A549 (cell line): ENCODE results near the gene FRMD8. TPM values are rescaled to one million over a fixed set of nuclear protein-coding genes. Genes with fewer than 3 reads are reported as not detected.

Source experiments
- ATAC-seq, 2 experiments: fragments of 200-7000 bp in 1 of 2; fragments of >200 bp in 1 of 2; cut with Nextera tagmentation in 1 of 2; cut with Tn5 transposase in 1 of 2; 3 replicates each; pipeline versions ENCODE4 v1.8.0 to v1.9.1; 2018 to 2020; ENCODE audit warnings: mild to moderate bottlenecking in 1 of 2, moderate library complexity in 1 of 2
- CTCF ChIA-PET: fragments of 300-600 bp; sonication (Branson Sonifier 250); formaldehyde crosslinking; extraction: SDS; loops from one replicate; lab custom pipeline; 2021; ENCODE audit warnings: antibody characterized with exemption, inconsistent platforms; lab: Yijun Ruan, JAX
- POLR2A ChIA-PET: fragments of 350-600 bp; formaldehyde crosslinking; extraction: SDS; loops from one replicate; lab custom pipeline; 2021; ENCODE audit warnings: antibody characterized with exemption, inconsistent platforms; lab: Yijun Ruan, JAX
- DNase-seq, 2 experiments: peaks; one replicate each; pipeline versions ENCODE4 v3.0.0 to v3.0.0-alpha.2; 2011 to 2016; ENCODE audit warnings: low read depth in 1 of 2, low spot score in 1 of 2
- FAIRE-seq: peaks from 2 replicates; lab custom pipeline; 2011; peaks lifted over from hg19 to GRCh38; lab: Jason Lieb, UNC
- H3K27ac ChIP-seq, 2 experiments: fragments of >200 bp; sonication (Bioruptor Twin); formaldehyde crosslinking; 3 replicates each; pipeline ENCODE4 v1.5.1; 2016 to 2017
- H3K4me1 ChIP-seq: fragments of >200 bp; sonication (Bioruptor Twin); formaldehyde crosslinking; 3 replicates; pipeline ENCODE4 v1.6.1; 2016
- H3K4me2 ChIP-seq: fragments of >200 bp; sonication (Bioruptor Twin); formaldehyde crosslinking; 3 replicates; pipeline ENCODE4 v1.6.1; 2016
- H3K4me3 ChIP-seq: fragments of >200 bp; sonication (Bioruptor Twin); formaldehyde crosslinking; 3 replicates; pipeline ENCODE4 v1.5.1; 2016
- H3K9me3 ChIP-seq: fragments of >200 bp; sonication (Bioruptor Twin); formaldehyde crosslinking; 3 replicates; pipeline ENCODE4 v1.6.1; 2016
- BHLHE40 ChIP-seq: IDR thresholded peaks from 2 replicates; pipeline ENCODE4 v1.6.1; 2012; ENCODE audit warnings: low read depth, low read length, inconsistent platforms
- EHF ChIP-seq: fragments of 250-450 bp; sonication (Bioruptor Pico); IDR thresholded peaks from 2 replicates; pipeline ENCODE4 v1.5.0; 2020; ENCODE audit warnings: mild to moderate bottlenecking
- ESRRA ChIP-seq: fragments of 150-350 bp; IDR thresholded peaks from 2 replicates; pipeline ENCODE4 v1.6.1; 2014; ENCODE audit warnings: mild to moderate bottlenecking, low read length, borderline replicate concordance
- FOSL2 ChIP-seq, 2 experiments: fragments of 450-650 bp in 1 of 2; fragments of >200 bp in 1 of 2; sonication (Bioruptor Twin) in 1 of 2; formaldehyde crosslinking; IDR thresholded peaks; 2 replicates each; pipeline versions ENCODE4 v1.5.0 to v1.6.1; 2016 to 2020; ENCODE audit warnings: mild to moderate bottlenecking in 1 of 2, moderate library complexity in 1 of 2
- FOXS1 ChIP-seq: fragments of 250-450 bp; sonication (Bioruptor Pico); IDR thresholded peaks from 2 replicates; pipeline ENCODE4 v1.5.0; 2020; ENCODE audit warnings: mild to moderate bottlenecking, moderate library complexity
- GATA3 ChIP-seq: IDR thresholded peaks from 2 replicates; pipeline ENCODE4 v1.6.1; 2012; ENCODE audit warnings: borderline replicate concordance
- HEYL ChIP-seq: fragments of 250-450 bp; sonication (Bioruptor Pico); IDR thresholded peaks from 2 replicates; pipeline ENCODE4 v1.8.0; 2021; ENCODE audit warnings: mild to moderate bottlenecking, moderate library complexity
- JUN ChIP-seq, 2 experiments: fragments of >200 bp; sonication (Bioruptor Twin); formaldehyde crosslinking; IDR thresholded peaks; 2 replicates in 1 of 2; 3 replicates in 1 of 2; pipeline ENCODE4 v1.6.1; 2016 to 2017
- MAZ ChIP-seq: fragments of 150-350 bp; IDR thresholded peaks from 2 replicates; pipeline ENCODE4 v1.6.1; 2014; ENCODE audit warnings: antibody characterized with exemption, low read depth, low read length, borderline replicate concordance
- MYC ChIP-seq: IDR thresholded peaks from 2 replicates; pipeline ENCODE4 v1.6.1; 2012; ENCODE audit warnings: mild to moderate bottlenecking, inconsistent platforms, low read length, improper control_type of control experiment, borderline replicate concordance
- NFE2L2 ChIP-seq: fragments of 150-350 bp; conservative IDR thresholded peaks from 2 replicates; pipeline ENCODE4 v1.6.1; 2014; ENCODE audit warnings: low read length
- POLR2A ChIP-seq: IDR thresholded peaks from 2 replicates; pipeline ENCODE4 v1.6.1; 2012; ENCODE audit warnings: mild to moderate bottlenecking, low read length
- RAD21 ChIP-seq, 2 experiments: fragments of >200 bp in 1 of 2; sonication (Bioruptor Twin) in 1 of 2; formaldehyde crosslinking in 1 of 2; IDR thresholded peaks in 1 of 2; conservative IDR thresholded peaks in 1 of 2; 2 replicates in 1 of 2; 3 replicates in 1 of 2; pipeline ENCODE4 v1.6.1; 2012 to 2018; ENCODE audit warnings: inconsistent platforms in 1 of 2
- RCOR1 ChIP-seq: fragments of 150-350 bp; IDR thresholded peaks from 2 replicates; pipeline ENCODE4 v1.6.1; 2014; ENCODE audit warnings: antibody characterized with exemption, low read length, low read depth
- REST ChIP-seq: fragments of 200-600 bp; sonication (generic); IDR thresholded peaks from 2 replicates; pipeline ENCODE4 v1.6.1; 2016; ENCODE audit warnings: antibody characterized with exemption, mild to moderate bottlenecking, moderate library complexity
- RNF2 ChIP-seq: fragments of 200-600 bp; sonication (generic); IDR thresholded peaks from 2 replicates; pipeline ENCODE4 v1.6.1; 2016; ENCODE audit warnings: low read depth, mild to moderate bottlenecking, antibody characterized with exemption, moderate library complexity, borderline replicate concordance
- TP53 ChIP-seq: fragments of 250-450 bp; sonication (Bioruptor Pico); IDR thresholded peaks from 2 replicates; pipeline ENCODE4 v1.5.0; 2021; ENCODE audit warnings: mild to moderate bottlenecking, moderate library complexity
- ZFP36 ChIP-seq: fragments of 450-650 bp; IDR thresholded peaks from 2 replicates; pipeline ENCODE4 v1.6.1; 2014; ENCODE audit warnings: borderline replicate concordance; ENCODE audit not compliant: partially characterized antibody
- ZNF302 ChIP-seq: fragments of 250-450 bp; sonication (Bioruptor Pico); IDR thresholded peaks from 2 replicates; pipeline ENCODE4 v1.9.0; 2021; ENCODE audit warnings: inconsistent platforms, mild to moderate bottlenecking, moderate library complexity
- WGBS: methylation state at CpG from one replicate; pipeline ENCODE4 v1.1.6; 2017; ENCODE audit errors: missing lambda C conversion rate; 5-methylcytosine and 5-hydroxymethylcytosine counted together
- polyA plus RNA-seq, 4 experiments: library from polyadenylated mRNA; depleted of rRNA in 3 of 4; stranded (reverse); fragments of >200 nt; fragmentation: RNase III in 1 of 4; extraction: RNeasy Plus Mini Kit Qiagen cat#74134 plus additional on column Dnase treatment in 1 of 4; gene quantifications; 2 replicates in 3 of 4; 3 replicates in 1 of 4; pipeline ENCODE4 v1.2.3, GENCODE V29; 2011 to 2017
- TF ChIP-seq, protein P1 (sequence below): fragments of >200 bp; sonication (Bioruptor Twin); formaldehyde crosslinking; IDR thresholded peaks from 3 replicates; pipeline ENCODE4 v1.5.1; 2016
- TF ChIP-seq, protein P2 (sequence below): fragments of 250-450 bp; sonication (Bioruptor Pico); IDR thresholded peaks from 2 replicates; pipeline ENCODE4 v1.5.0; 2020; ENCODE audit warnings: low read depth, mild to moderate bottlenecking, moderate library complexity

FRMD8 gene
- polyA plus RNA-seq, 2 of the 4 experiments (the other 2 are of a cell fraction) = 12.9 to 20.0 TPM

- peak; percentile 90; the same call in 1 of the 2 replicates for TF ChIP-seq TP53
- TF ChIP-seq JUN (IDR thresholded peaks at IDR 0.05) = peak in 1 of 2 experiments; percentile 8; a peak in 1 of 5 replicates
- TF ChIP-seq RAD21 (conservative IDR thresholded peaks at IDR 0.05 in 1 of 2, IDR thresholded peaks at IDR 0.05 in 1 of 2) = no peak
- TF ChIP-seq, protein P1, sequence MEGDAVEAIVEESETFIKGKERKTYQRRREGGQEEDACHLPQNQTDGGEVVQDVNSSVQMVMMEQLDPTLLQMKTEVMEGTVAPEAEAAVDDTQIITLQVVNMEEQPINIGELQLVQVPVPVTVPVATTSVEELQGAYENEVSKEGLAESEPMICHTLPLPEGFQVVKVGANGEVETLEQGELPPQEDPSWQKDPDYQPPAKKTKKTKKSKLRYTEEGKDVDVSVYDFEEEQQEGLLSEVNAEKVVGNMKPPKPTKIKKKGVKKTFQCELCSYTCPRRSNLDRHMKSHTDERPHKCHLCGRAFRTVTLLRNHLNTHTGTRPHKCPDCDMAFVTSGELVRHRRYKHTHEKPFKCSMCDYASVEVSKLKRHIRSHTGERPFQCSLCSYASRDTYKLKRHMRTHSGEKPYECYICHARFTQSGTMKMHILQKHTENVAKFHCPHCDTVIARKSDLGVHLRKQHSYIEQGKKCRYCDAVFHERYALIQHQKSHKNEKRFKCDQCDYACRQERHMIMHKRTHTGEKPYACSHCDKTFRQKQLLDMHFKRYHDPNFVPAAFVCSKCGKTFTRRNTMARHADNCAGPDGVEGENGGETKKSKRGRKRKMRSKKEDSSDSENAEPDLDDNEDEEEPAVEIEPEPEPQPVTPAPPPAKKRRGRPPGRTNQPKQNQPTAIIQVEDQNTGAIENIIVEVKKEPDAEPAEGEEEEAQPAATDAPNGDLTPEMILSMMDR = no peak
- no peak for TF ChIP-seq FOXS1 (CRISPR knock-in tag)
- TF ChIP-seq RCOR1 = no peak
- TF ChIP-seq BHLHE40 = no peak
- no peak for TF ChIP-seq MYC
- TF ChIP-seq FOSL2 (IDR thresholded peaks at IDR 0.05) = no peak
- TF ChIP-seq FOSL2 (CRISPR knock-in tag; IDR thresholded peaks at IDR 0.05) = no peak; the same call in 1 of the 2 replicates
- TF ChIP-seq ZFP36 = no peak
- TF ChIP-seq, protein P2, sequence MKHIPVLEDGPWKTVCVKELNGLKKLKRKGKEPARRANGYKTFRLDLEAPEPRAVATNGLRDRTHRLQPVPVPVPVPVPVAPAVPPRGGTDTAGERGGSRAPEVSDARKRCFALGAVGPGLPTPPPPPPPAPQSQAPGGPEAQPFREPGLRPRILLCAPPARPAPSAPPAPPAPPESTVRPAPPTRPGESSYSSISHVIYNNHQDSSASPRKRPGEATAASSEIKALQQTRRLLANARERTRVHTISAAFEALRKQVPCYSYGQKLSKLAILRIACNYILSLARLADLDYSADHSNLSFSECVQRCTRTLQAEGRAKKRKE (CRISPR knock-in tag) = peak; percentile 5; the same call in 1 of the 2 replicates
- no peak for TF ChIP-seq RNF2
- TF ChIP-seq ESRRA = peak; percentile 29; the same call in 1 of the 2 replicates
- TF ChIP-seq REST = peak; percentile 14; the same call in 1 of the 2 replicates
- no peak for TF ChIP-seq ZNF302
- TF ChIP-seq NFE2L2 = no peak
- TF ChIP-seq MAZ = no peak
- peak; percentile 9; the same call in 1 of the 2 replicates for TF ChIP-seq GATA3
- peak; percentile 25 for TF ChIP-seq POLR2A
- peak; percentile 63 for TF ChIP-seq EHF (CRISPR knock-in tag)
- TF ChIP-seq HEYL (CRISPR knock-in tag) = no peak
- TF ChIP-seq, all 56 proteins: peak for 8
- Histone ChIP-seq H3K4me2 (peak overlapping the region; percentile 89), H3K4me3 (peak overlapping the region; percentile 95), H3K4me1 (peaks cover 43% of the 10 kb centered on the region), H3K9me3 (no peaks in the 10 kb centered on the region), H3K27ac (peak overlapping the region; percentile 97 to 100)
- ChIA-PET POLR2A (interaction anchor here (1.0 to 17.5 kb wide), 5 partner anchors 11 to 75 kb away, joined by 3 to 756 read pairs (median 7); partner anchors contain the start of genes MALAT1 and NEAT1), CTCF (interaction anchor here (0.5 to 1.8 kb wide), 2 partner anchors 82 to 85 kb away, joined by 3 to 5 read pairs; no protein-coding TSS in a partner anchor)
- 7% methylated on average over 5 of the region's 5 CpGs for WGBS
- DNase-seq (no peak), ATAC-seq (peak in 1 of 2 experiments; percentile 11; a peak in 3 of 6 replicates), FAIRE-seq (no peak)
Measured at GRCh38 chr11:65428578-65429067, 42.2 kb downstream of the FRMD8 start.
